Neutrophil (primary cell): ENCODE measurements around the gene RPS27.

Experiments
- H3K27ac ChIP-seq: fragments of 200-600 bp; sonication (generic); 2 replicates; pipeline ENCODE4 v1.5.1; 2016; ENCODE audit warnings: mild to moderate bottlenecking, moderate library complexity
- H3K27me3 ChIP-seq: fragments of 200-600 bp; sonication (generic); 2 replicates; pipeline ENCODE4 v1.6.0; 2016; ENCODE audit warnings: mild to moderate bottlenecking
- H3K36me3 ChIP-seq: fragments of 200-600 bp; sonication (generic); 2 replicates; pipeline ENCODE4 v1.5.1; 2017
- H3K4me1 ChIP-seq, 2 experiments: fragments of 200-600 bp in 1 of 2; sonication (generic) in 1 of 2; 1 replicate in 1 of 2; 2 replicates in 1 of 2; pipeline versions ENCODE4 v1.5.1 to v1.6.1; 2013 to 2016; ENCODE audit warnings: low read depth in 1 of 2, low read length in 1 of 2, mild to moderate bottlenecking in 1 of 2, moderate library complexity in 1 of 2; ENCODE audit not compliant: control insufficient read depth in 1 of 2, insufficient read depth in 1 of 2
- H3K4me3 ChIP-seq, 2 experiments: fragments of 200-600 bp in 1 of 2; sonication (generic) in 1 of 2; 1 replicate in 1 of 2; 2 replicates in 1 of 2; pipeline ENCODE4 v1.5.1; 2013 to 2016; ENCODE audit warnings: low read depth in 1 of 2, low read length in 1 of 2, mild to moderate bottlenecking in 1 of 2, moderate library complexity in 1 of 2
- H3K9me3 ChIP-seq: fragments of 200-600 bp; sonication (generic); 2 replicates; pipeline ENCODE4 v1.5.1; 2016
- CTCF ChIP-seq: fragments of 200-600 bp; sonication (generic); IDR thresholded peaks from 2 replicates; pipeline ENCODE4 v1.5.1; 2016; ENCODE audit warnings: antibody characterized with exemption

The RPS27 gene

GRCh38 chr1:153953859-153954365, 36.6 kb upstream of the RPS27 start:
- Histone ChIP-seq H3K36me3 (peaks cover 58% of the 10 kb centered on the region), H3K27me3 (no peaks in the 10 kb centered on the region), H3K9me3 (no peaks in the 10 kb centered on the region), H3K27ac (no peak overlapping the region), H3K4me1 (peaks cover 23 to 26% of the 10 kb centered on the region in 2 experiments), H3K4me3 (no peak overlapping the region)
- TF ChIP-seq CTCF: no peak

GRCh38 chr1:153954826-153955225, 35.7 kb upstream of the RPS27 start:
- no peaks in the 10 kb centered on the region for H3K9me3 ChIP-seq
- no peak overlapping the region for H3K4me3 ChIP-seq
- H3K27me3 ChIP-seq: no peaks in the 10 kb centered on the region
- no peak for TF ChIP-seq CTCF
- peaks cover 23 to 30% of the 10 kb centered on the region in 2 experiments for H3K4me1 ChIP-seq
- H3K27ac ChIP-seq: no peak overlapping the region
- peaks cover 49% of the 10 kb centered on the region for H3K36me3 ChIP-seq

GRCh38 chr1:153956997-153957715, 33.4 kb upstream of the RPS27 start:
- Histone ChIP-seq H3K27ac (peak overlapping the region; percentile 98), H3K4me1 (peaks cover 30 to 42% of the 10 kb centered on the region in 2 experiments), H3K27me3 (no peaks in the 10 kb centered on the region), H3K4me3 (peak overlapping the region; percentile 90 to 99), H3K9me3 (no peaks in the 10 kb centered on the region), H3K36me3 (peaks cover 34% of the 10 kb centered on the region)
- no peak for TF ChIP-seq CTCF

GRCh38 chr1:153957744-153958110, 32.8 kb upstream of the RPS27 start:
- Histone ChIP-seq H3K4me1 (peaks cover 35 to 48% of the 10 kb centered on the region in 2 experiments), H3K4me3 (peak overlapping the region; percentile 90 to 99), H3K9me3 (no peaks in the 10 kb centered on the region), H3K36me3 (peaks cover 28% of the 10 kb centered on the region), H3K27ac (peak overlapping the region; percentile 98), H3K27me3 (no peaks in the 10 kb centered on the region)
- no peak for TF ChIP-seq CTCF

- Histone ChIP-seq H3K36me3 (peaks cover 23% of the 10 kb centered on the region), H3K4me3 (peak within 1 kb of the TSS; percentile 90 to 99), H3K27ac (peak within 1 kb of the TSS; percentile 98), H3K9me3 (no peaks in the 10 kb centered on the region), H3K4me1 (peaks cover 41 to 52% of the 10 kb centered on the region in 2 experiments), H3K27me3 (no peaks in the 10 kb centered on the region)
- peak; percentile 39 for TF ChIP-seq CTCF
Observed at GRCh38 chr1:153958111-153958960, 32.2 kb upstream of the RPS27 start, which contains the start of gene CRTC2. Gene CRTC2, minus strand, starts transcription at chr1:153958612. Its CDS starts 115 bp downstream, at chr1:153958497.
